ENCODE results near the gene PIP5K1B.

PIP5K1B gene

GRCh38 chr9:68711932-68712331, 6.9 kb downstream of the PIP5K1B start:
- Histone ChIP-seq H3K9ac (ENCODE audit: low read length) (no peak overlapping the region), H3F3A (ENCODE audit: insufficient read depth, low read length) (peaks cover 4% of the 10 kb centered on the region), H2AFZ (ENCODE audit: low read length) (no peak overlapping the region), H3K9me3 (replicated peaks; ENCODE audit: insufficient read depth, low read length) (no peaks in the 10 kb centered on the region), H3K4me3 (ENCODE audit: low read length) (no peak overlapping the region), H3K27ac (ENCODE audit: low read length) (no peak overlapping the region), H3K27me3 (replicated peaks; ENCODE audit: insufficient read depth, low read length) (no peaks in the 10 kb centered on the region), H3K4me2 (ENCODE audit: low read depth, low read length) (no peak overlapping the region), H3K4me1 (ENCODE audit: low read length) (peaks cover 24% of the 10 kb centered on the region), H4K20me1 (ENCODE audit: insufficient read depth, low read length) (no peaks in the 10 kb centered on the region), H3K9me2 (replicated peaks; ENCODE audit: insufficient read depth, low read length) (no peaks in the 10 kb centered on the region), H3K79me2 (ENCODE audit: low read length) (peaks cover 73% of the 10 kb centered on the region), H3K36me3 (replicated peaks; ENCODE audit: insufficient read depth, low read length) (no peaks in the 10 kb centered on the region)
- DNase-seq, result no peak
- TF ChIP-seq EZH2 (optimal IDR thresholded peaks at IDR 0.05; ENCODE audit: low read depth, low read length), result no peak
- TF ChIP-seq, protein P1, sequence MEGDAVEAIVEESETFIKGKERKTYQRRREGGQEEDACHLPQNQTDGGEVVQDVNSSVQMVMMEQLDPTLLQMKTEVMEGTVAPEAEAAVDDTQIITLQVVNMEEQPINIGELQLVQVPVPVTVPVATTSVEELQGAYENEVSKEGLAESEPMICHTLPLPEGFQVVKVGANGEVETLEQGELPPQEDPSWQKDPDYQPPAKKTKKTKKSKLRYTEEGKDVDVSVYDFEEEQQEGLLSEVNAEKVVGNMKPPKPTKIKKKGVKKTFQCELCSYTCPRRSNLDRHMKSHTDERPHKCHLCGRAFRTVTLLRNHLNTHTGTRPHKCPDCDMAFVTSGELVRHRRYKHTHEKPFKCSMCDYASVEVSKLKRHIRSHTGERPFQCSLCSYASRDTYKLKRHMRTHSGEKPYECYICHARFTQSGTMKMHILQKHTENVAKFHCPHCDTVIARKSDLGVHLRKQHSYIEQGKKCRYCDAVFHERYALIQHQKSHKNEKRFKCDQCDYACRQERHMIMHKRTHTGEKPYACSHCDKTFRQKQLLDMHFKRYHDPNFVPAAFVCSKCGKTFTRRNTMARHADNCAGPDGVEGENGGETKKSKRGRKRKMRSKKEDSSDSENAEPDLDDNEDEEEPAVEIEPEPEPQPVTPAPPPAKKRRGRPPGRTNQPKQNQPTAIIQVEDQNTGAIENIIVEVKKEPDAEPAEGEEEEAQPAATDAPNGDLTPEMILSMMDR (IDR thresholded peaks at IDR 0.05; ENCODE audit: low read length), result no peak
- no peak for TF ChIP-seq EZH2phosphoT487 (IDR thresholded peaks at IDR 0.05; ENCODE audit: low read length)

- Histone ChIP-seq H3K4me3 (ENCODE audit: low read length) (no peak overlapping the region), H4K20me1 (ENCODE audit: insufficient read depth, low read length) (no peaks in the 10 kb centered on the region), H3K27me3 (replicated peaks; ENCODE audit: insufficient read depth, low read length) (no peaks in the 10 kb centered on the region), H3K9me2 (replicated peaks; ENCODE audit: insufficient read depth, low read length) (no peaks in the 10 kb centered on the region), H3K4me1 (ENCODE audit: low read length) (peaks cover 4% of the 10 kb centered on the region; the same call in 1 of the 2 replicates), H3K4me2 (ENCODE audit: low read depth, low read length) (no peak overlapping the region), H3K9ac (ENCODE audit: low read length) (no peak overlapping the region), H2AFZ (ENCODE audit: low read length) (no peak overlapping the region), H3K27ac (ENCODE audit: low read length) (no peak overlapping the region), H3K9me3 (replicated peaks; ENCODE audit: insufficient read depth, low read length) (no peaks in the 10 kb centered on the region), H3F3A (ENCODE audit: insufficient read depth, low read length) (no peaks in the 10 kb centered on the region), H3K79me2 (ENCODE audit: low read length) (peaks cover 71% of the 10 kb centered on the region), H3K36me3 (replicated peaks; ENCODE audit: insufficient read depth, low read length) (no peaks in the 10 kb centered on the region)
- TF ChIP-seq, protein P1 (IDR thresholded peaks at IDR 0.05; ENCODE audit: low read length), result no peak
- no peak for TF ChIP-seq EZH2phosphoT487 (IDR thresholded peaks at IDR 0.05; ENCODE audit: low read length)
- TF ChIP-seq EZH2 (optimal IDR thresholded peaks at IDR 0.05; ENCODE audit: low read depth, low read length), result no peak
- no peak for DNase-seq
Measured at GRCh38 chr9:68714416-68715180, 9.6 kb downstream of the PIP5K1B start.

DNA sequence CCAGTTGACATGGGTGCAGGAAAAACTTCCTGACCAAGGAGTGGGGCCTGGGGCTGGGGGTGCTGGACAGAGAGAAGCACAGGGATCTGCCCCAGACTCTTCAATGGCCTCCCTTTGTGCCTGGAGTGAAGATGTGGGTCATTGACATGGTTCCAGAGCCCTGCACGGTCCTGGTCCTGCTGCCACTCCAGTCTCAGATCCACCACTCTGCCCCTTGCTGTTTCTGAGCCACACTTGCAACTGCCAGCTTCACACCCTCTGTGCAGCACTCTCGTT, 10.1 kb downstream of the PIP5K1B start:
- H3K79me2 ChIP-seq (ENCODE audit: low read length), result peaks cover 71% of the 10 kb centered on the region
- H3K4me1 ChIP-seq (ENCODE audit: low read length), result peaks cover 4% of the 10 kb centered on the region; the same call in 1 of the 2 replicates
- no peaks in the 10 kb centered on the region for H3K27me3 ChIP-seq (replicated peaks; ENCODE audit: insufficient read depth, low read length)
- H3K9me2 ChIP-seq (replicated peaks; ENCODE audit: insufficient read depth, low read length), result no peaks in the 10 kb centered on the region
- H3K9me3 ChIP-seq (replicated peaks; ENCODE audit: insufficient read depth, low read length), result no peaks in the 10 kb centered on the region
- H3K27ac ChIP-seq (ENCODE audit: low read length), result no peak overlapping the region
- H3K4me3 ChIP-seq (ENCODE audit: low read length), result no peak overlapping the region
- H3K4me2 ChIP-seq (ENCODE audit: low read depth, low read length), result no peak overlapping the region
- H2AFZ ChIP-seq (ENCODE audit: low read length), result no peak overlapping the region
- no peaks in the 10 kb centered on the region for H4K20me1 ChIP-seq (ENCODE audit: insufficient read depth, low read length)
- no peaks in the 10 kb centered on the region for H3F3A ChIP-seq (ENCODE audit: insufficient read depth, low read length)
- H3K9ac ChIP-seq (ENCODE audit: low read length), result no peak overlapping the region
- TF ChIP-seq EZH2 (optimal IDR thresholded peaks at IDR 0.05; ENCODE audit: low read depth, low read length) (no peak), EZH2phosphoT487 (IDR thresholded peaks at IDR 0.05; ENCODE audit: low read length) (no peak)
- TF ChIP-seq, protein P1 (IDR thresholded peaks at IDR 0.05; ENCODE audit: low read length), result no peak
- no peak for DNase-seq
- no peaks in the 10 kb centered on the region for H3K36me3 ChIP-seq (replicated peaks; ENCODE audit: insufficient read depth, low read length)

Measured in MM.1S (cell line).